GM23338 (cell line): Measurements from ENCODE around the gene GPC6. TPM values are rescaled to one million over a fixed set of nuclear protein-coding genes. Genes with fewer than 3 reads are reported as not detected.

ENCODE experiments used
- ATAC-seq: fragments of 200-7000 bp; cut with Tn5 transposase; 3 replicates; pipeline ENCODE4 v1.9.1; 2020
- DNase-seq: peaks from one replicate; pipeline ENCODE4 v3.0.0-alpha.2; 2015; ENCODE audit warnings: low spot score
- H2AFZ ChIP-seq: fragments of 200-600 bp; sonication (generic); 2 replicates; pipeline ENCODE4 v1.8.0; 2016; ENCODE audit warnings: antibody characterized with exemption, mild to moderate bottlenecking, moderate library complexity
- H3F3A ChIP-seq: fragments of 200-600 bp; sonication (generic); replicated peaks from 2 replicates; pipeline ENCODE4 v1.8.0; 2017; ENCODE audit warnings: antibody characterized with exemption, mixed run types, low read depth
- H3K27ac ChIP-seq: fragments of 200-600 bp; sonication (generic); 2 replicates; pipeline ENCODE4 v1.6.1; 2016; ENCODE audit warnings: low read depth
- H3K27me3 ChIP-seq: fragments of 200-600 bp; sonication (generic); 2 replicates; pipeline ENCODE4 v1.8.0; 2016; ENCODE audit warnings: mild to moderate bottlenecking, mixed run types, moderate library complexity; ENCODE audit not compliant: insufficient read depth
- H3K36me3 ChIP-seq: fragments of 200-600 bp; sonication (generic); 2 replicates; pipeline ENCODE4 v1.8.0; 2016; ENCODE audit warnings: mild to moderate bottlenecking; ENCODE audit not compliant: insufficient read depth
- H3K4me1 ChIP-seq: fragments of 200-600 bp; sonication (generic); 2 replicates; pipeline ENCODE4 v1.8.0; 2016; ENCODE audit warnings: mild to moderate bottlenecking, moderate library complexity; ENCODE audit not compliant: insufficient read depth
- H3K4me2 ChIP-seq: fragments of 200-600 bp; sonication (generic); 2 replicates; pipeline ENCODE4 v1.7.1; 2017; ENCODE audit warnings: mixed run types
- H3K4me3 ChIP-seq: fragments of 200-600 bp; sonication (generic); 2 replicates; pipeline ENCODE4 v1.6.1; 2016; ENCODE audit warnings: mixed run types
- H3K79me2 ChIP-seq: fragments of 200-600 bp; sonication (generic); replicated peaks from 2 replicates; pipeline ENCODE4 v1.8.0; 2017; ENCODE audit warnings: mild to moderate bottlenecking; ENCODE audit not compliant: insufficient read depth
- H3K9me2 ChIP-seq: fragments of 200-600 bp; sonication (generic); 2 replicates; pipeline ENCODE4 v1.8.0; 2017; ENCODE audit not compliant: insufficient read depth
- H4K20me1 ChIP-seq: fragments of 200-600 bp; sonication (generic); replicated peaks from 2 replicates; pipeline ENCODE4 v1.8.0; 2017; ENCODE audit warnings: mild to moderate bottlenecking; ENCODE audit not compliant: insufficient read depth
- H3K27ac Mint-ChIP-seq: 2 replicates; pipeline ENCODE4 v1.8.0; 2020; ENCODE audit warnings: inconsistent platforms, mild to moderate bottlenecking, moderate library complexity, mixed read lengths
- H3K27me3 Mint-ChIP-seq: 3 replicates; pipeline ENCODE4 v1.8.0; 2022; ENCODE audit warnings: low read depth, mild to moderate bottlenecking, moderate library complexity, mixed read lengths, inconsistent platforms; ENCODE audit not compliant: insufficient read depth, poor library complexity
- H3K36me3 Mint-ChIP-seq: 3 replicates; pipeline ENCODE4 v1.8.0; 2021; ENCODE audit warnings: low read depth, mild to moderate bottlenecking, inconsistent platforms, moderate library complexity, mixed read lengths
- H3K4me1 Mint-ChIP-seq: 3 replicates; pipeline ENCODE4 v1.8.0; 2020; ENCODE audit warnings: mild to moderate bottlenecking, inconsistent platforms, mixed read lengths
- H3K4me3 Mint-ChIP-seq: 3 replicates; pipeline ENCODE4 v1.8.0; 2021; ENCODE audit warnings: moderate library complexity, mild to moderate bottlenecking, inconsistent platforms, mixed read lengths
- H3K9me3 Mint-ChIP-seq: 3 replicates; pipeline ENCODE4 v1.8.0; 2020; ENCODE audit warnings: moderate library complexity, mild to moderate bottlenecking, inconsistent platforms, mixed read lengths
- CREB1 ChIP-seq: fragments of 250-450 bp; sonication (Bioruptor Pico); IDR thresholded peaks from 2 replicates; pipeline ENCODE4 v1.5.0; 2020; ENCODE audit warnings: low read depth, mild to moderate bottlenecking, moderate library complexity
- STAT1 ChIP-seq: IDR thresholded peaks from one replicate; pipeline ENCODE4 v1.6.1; 2016; ENCODE audit warnings: antibody characterized with exemption; ENCODE audit not compliant: unreplicated experiment
- polyA plus RNA-seq: library from polyadenylated mRNA; unstranded; fragments of >200 nt; fragmentation: Nextera tagmentation; extraction: Ambion mirVana; gene quantifications from 2 replicates; pipeline ENCODE4 v1.2.1, GENCODE V29; 2016
- total RNA-seq: library from RNA; depleted of rRNA; stranded (reverse); fragments of >200 nt; shearing (Covaris generic); gene quantifications from 2 replicates; pipeline ENCODE4 v1.2.3, GENCODE V29; 2014
- TF ChIP-seq, protein P1 (sequence below): fragments of 250-450 bp; sonication (Bioruptor Pico); IDR thresholded peaks from 2 replicates; pipeline ENCODE4 v1.5.0; 2020; ENCODE audit warnings: mild to moderate bottlenecking, moderate library complexity
- TF ChIP-seq, protein P2 (sequence below), 2 experiments: fragments of 200-600 bp in 1 of 2; sonication (generic) in 1 of 2; conservative IDR thresholded peaks; 2 replicates each; pipeline versions ENCODE4 v1.5.1 to v1.6.1; 2016 to 2017; ENCODE audit warnings: antibody characterized with exemption in 2 of 2, low read depth in 2 of 2, mild to moderate bottlenecking in 2 of 2, moderate library complexity in 1 of 2
- TF ChIP-seq, protein P3 (sequence below): IDR thresholded peaks from one replicate; pipeline ENCODE4 v1.6.1; 2018; ENCODE audit warnings: antibody characterized with exemption; ENCODE audit not compliant: unreplicated experiment

GPC6 gene
- total and polyA plus RNA-seq, 2 experiments from 2014 or later = 6.4 to 28.6 TPM

DNA sequence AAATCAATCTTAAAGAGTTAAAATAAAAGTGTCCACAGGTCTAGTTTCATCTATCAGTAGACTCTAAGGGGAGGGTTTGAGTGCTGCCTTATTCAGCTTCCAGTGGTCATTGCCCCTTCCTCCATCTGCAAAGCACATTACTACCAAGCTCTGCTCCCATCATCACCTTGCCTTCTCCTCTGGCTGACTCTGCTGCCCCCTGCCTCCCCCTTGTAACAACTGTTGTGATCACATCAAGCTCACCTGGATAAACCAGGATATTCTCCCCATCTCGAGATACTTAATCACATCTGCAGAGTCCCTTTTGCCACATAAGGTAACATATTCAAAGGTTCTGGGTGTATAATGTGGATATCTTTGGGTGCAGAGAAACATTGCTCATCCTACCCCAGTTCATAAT, 43.3 kb upstream of the GPC6 start:
- H3K27me3 Mint-ChIP-seq = no peaks in the 10 kb centered on the region
- peaks cover 17% of the 10 kb centered on the region for H3K4me1 Mint-ChIP-seq
- Histone ChIP-seq H3K36me3 (no peaks in the 10 kb centered on the region), H3K4me1 (peaks cover 16% of the 10 kb centered on the region), H3F3A (no peaks in the 10 kb centered on the region), H3K27ac (no peak overlapping the region), H2AFZ (no peak overlapping the region), H3K9me2 (no peaks in the 10 kb centered on the region), H3K27me3 (no peaks in the 10 kb centered on the region), H3K4me3 (no peak overlapping the region), H4K20me1 (no peaks in the 10 kb centered on the region), H3K79me2 (no peaks in the 10 kb centered on the region), H3K4me2 (no peak overlapping the region)
- H3K9me3 Mint-ChIP-seq = peaks cover 4% of the 10 kb centered on the region; the same call in 1 of the 3 replicates
- TF ChIP-seq STAT1 = no peak
- TF ChIP-seq, protein P1, sequence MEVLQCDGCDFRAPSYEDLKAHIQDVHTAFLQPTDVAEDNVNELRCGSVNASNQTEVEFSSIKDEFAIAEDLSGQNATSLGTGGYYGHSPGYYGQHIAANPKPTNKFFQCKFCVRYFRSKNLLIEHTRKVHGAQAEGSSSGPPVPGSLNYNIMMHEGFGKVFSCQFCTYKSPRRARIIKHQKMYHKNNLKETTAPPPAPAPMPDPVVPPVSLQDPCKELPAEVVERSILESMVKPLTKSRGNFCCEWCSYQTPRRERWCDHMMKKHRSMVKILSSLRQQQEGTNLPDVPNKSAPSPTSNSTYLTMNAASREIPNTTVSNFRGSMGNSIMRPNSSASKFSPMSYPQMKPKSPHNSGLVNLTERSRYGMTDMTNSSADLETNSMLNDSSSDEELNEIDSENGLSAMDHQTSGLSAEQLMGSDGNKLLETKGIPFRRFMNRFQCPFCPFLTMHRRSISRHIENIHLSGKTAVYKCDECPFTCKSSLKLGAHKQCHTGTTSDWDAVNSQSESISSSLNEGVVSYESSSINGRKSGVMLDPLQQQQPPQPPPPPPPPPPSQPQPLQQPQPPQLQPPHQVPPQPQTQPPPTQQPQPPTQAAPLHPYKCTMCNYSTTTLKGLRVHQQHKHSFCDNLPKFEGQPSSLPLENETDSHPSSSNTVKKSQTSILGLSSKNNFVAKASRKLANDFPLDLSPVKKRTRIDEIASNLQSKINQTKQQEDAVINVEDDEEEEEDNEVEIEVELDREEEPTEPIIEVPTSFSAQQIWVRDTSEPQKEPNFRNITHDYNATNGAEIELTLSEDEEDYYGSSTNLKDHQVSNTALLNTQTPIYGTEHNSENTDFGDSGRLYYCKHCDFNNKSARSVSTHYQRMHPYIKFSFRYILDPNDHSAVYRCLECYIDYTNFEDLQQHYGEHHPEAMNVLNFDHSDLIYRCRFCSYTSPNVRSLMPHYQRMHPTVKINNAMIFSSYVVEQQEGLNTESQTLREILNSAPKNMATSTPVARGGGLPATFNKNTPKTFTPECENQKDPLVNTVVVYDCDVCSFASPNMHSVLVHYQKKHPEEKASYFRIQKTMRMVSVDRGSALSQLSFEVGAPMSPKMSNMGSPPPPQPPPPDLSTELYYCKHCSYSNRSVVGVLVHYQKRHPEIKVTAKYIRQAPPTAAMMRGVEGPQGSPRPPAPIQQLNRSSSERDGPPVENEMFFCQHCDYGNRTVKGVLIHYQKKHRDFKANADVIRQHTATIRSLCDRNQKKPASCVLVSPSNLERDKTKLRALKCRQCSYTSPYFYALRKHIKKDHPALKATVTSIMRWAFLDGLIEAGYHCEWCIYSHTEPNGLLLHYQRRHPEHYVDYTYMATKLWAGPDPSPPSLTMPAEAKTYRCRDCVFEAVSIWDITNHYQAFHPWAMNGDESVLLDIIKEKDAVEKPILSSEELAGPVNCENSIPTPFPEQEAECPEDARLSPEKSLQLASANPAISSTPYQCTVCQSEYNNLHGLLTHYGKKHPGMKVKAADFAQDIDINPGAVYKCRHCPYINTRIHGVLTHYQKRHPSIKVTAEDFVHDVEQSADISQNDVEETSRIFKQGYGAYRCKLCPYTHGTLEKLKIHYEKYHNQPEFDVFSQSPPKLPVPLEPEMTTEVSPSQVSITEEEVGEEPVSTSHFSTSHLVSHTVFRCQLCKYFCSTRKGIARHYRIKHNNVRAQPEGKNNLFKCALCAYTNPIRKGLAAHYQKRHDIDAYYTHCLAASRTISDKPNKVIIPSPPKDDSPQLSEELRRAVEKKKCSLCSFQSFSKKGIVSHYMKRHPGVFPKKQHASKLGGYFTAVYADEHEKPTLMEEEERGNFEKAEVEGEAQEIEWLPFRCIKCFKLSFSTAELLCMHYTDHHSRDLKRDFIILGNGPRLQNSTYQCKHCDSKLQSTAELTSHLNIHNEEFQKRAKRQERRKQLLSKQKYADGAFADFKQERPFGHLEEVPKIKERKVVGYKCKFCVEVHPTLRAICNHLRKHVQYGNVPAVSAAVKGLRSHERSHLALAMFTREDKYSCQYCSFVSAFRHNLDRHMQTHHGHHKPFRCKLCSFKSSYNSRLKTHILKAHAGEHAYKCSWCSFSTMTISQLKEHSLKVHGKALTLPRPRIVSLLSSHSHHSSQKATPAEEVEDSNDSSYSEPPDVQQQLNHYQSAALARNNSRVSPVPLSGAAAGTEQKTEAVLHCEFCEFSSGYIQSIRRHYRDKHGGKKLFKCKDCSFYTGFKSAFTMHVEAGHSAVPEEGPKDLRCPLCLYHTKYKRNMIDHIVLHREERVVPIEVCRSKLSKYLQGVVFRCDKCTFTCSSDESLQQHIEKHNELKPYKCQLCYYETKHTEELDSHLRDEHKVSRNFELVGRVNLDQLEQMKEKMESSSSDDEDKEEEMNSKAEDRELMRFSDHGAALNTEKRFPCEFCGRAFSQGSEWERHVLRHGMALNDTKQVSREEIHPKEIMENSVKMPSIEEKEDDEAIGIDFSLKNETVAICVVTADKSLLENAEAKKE (CRISPR knock-in tag) = peak; percentile 78
- TF ChIP-seq, protein P2, sequence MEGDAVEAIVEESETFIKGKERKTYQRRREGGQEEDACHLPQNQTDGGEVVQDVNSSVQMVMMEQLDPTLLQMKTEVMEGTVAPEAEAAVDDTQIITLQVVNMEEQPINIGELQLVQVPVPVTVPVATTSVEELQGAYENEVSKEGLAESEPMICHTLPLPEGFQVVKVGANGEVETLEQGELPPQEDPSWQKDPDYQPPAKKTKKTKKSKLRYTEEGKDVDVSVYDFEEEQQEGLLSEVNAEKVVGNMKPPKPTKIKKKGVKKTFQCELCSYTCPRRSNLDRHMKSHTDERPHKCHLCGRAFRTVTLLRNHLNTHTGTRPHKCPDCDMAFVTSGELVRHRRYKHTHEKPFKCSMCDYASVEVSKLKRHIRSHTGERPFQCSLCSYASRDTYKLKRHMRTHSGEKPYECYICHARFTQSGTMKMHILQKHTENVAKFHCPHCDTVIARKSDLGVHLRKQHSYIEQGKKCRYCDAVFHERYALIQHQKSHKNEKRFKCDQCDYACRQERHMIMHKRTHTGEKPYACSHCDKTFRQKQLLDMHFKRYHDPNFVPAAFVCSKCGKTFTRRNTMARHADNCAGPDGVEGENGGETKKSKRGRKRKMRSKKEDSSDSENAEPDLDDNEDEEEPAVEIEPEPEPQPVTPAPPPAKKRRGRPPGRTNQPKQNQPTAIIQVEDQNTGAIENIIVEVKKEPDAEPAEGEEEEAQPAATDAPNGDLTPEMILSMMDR (conservative IDR thresholded peaks at IDR 0.05; ENCODE audit: low read depth in 2 of 2) = peak; percentile 53 to 77
- TF ChIP-seq, protein P3, sequence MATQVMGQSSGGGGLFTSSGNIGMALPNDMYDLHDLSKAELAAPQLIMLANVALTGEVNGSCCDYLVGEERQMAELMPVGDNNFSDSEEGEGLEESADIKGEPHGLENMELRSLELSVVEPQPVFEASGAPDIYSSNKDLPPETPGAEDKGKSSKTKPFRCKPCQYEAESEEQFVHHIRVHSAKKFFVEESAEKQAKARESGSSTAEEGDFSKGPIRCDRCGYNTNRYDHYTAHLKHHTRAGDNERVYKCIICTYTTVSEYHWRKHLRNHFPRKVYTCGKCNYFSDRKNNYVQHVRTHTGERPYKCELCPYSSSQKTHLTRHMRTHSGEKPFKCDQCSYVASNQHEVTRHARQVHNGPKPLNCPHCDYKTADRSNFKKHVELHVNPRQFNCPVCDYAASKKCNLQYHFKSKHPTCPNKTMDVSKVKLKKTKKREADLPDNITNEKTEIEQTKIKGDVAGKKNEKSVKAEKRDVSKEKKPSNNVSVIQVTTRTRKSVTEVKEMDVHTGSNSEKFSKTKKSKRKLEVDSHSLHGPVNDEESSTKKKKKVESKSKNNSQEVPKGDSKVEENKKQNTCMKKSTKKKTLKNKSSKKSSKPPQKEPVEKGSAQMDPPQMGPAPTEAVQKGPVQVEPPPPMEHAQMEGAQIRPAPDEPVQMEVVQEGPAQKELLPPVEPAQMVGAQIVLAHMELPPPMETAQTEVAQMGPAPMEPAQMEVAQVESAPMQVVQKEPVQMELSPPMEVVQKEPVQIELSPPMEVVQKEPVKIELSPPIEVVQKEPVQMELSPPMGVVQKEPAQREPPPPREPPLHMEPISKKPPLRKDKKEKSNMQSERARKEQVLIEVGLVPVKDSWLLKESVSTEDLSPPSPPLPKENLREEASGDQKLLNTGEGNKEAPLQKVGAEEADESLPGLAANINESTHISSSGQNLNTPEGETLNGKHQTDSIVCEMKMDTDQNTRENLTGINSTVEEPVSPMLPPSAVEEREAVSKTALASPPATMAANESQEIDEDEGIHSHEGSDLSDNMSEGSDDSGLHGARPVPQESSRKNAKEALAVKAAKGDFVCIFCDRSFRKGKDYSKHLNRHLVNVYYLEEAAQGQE = no peak
- no peak for TF ChIP-seq CREB1 (CRISPR knock-in tag)
- ATAC-seq (peak; percentile 75), DNase-seq (peak; percentile 66)
- peaks cover 8% of the 10 kb centered on the region for H3K36me3 Mint-ChIP-seq
- no peak overlapping the region for H3K4me3 Mint-ChIP-seq
- no peak overlapping the region for H3K27ac Mint-ChIP-seq
